ENCODE data around the gene CREB5.

GRCh38 chr7:28700790-28701203 lies 288.5 kb downstream of the CREB5 start:
- no peak for TF ChIP-seq CTCF (IDR thresholded peaks at IDR 0.05; ENCODE audit: extremely low read depth in 1 of 2, insufficient read depth in 1 of 2, low read depth in 1 of 2, low read length in 2 of 2)
- no peak for TF ChIP-seq EZH2 (IDR thresholded peaks at IDR 0.05; ENCODE audit: borderline replicate concordance, low read depth, low read length, severe bottlenecking)
- no peak for TF ChIP-seq POLR2AphosphoS5 (IDR thresholded peaks at IDR 0.05; ENCODE audit: insufficient read depth, low read depth, low read length)
- TF ChIP-seq POLR2A (IDR thresholded peaks at IDR 0.05; ENCODE audit: low read depth, low read length), result no peak
- TF ChIP-seq FOS (IDR thresholded peaks at IDR 0.05; ENCODE audit: borderline replicate concordance, insufficient read depth, low read length), result no peak
- no peak for TF ChIP-seq MAX (IDR thresholded peaks at IDR 0.05; ENCODE audit: insufficient read depth, insufficient read length)

All from endothelial cell of umbilical vein (primary cell).